ENCODE results near the gene NCSTN.

NCSTN gene

DNA sequence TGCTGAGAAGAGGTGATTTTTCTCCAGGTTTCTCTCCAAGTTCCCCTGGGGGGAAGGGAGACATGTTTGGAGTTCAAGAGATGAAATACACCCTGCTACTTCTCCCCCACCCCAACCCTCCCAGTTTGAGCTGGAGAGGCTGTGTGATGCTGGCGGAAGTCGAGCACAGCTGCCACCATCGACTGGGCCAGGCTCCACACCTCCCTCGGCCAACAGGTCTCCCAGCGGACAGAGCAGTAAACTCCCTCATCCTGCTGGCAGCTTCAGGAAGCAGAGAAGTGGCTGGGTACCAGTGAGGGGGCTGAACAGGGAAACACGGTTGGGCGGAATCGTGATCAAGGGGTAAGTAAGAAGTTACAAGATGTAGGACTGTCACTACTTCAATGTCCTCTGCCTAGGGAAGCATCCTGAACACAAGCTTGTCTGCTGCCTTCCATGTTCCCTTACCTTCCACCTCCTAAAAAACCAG is 17.1 kb downstream of the NCSTN start:
- TF ChIP-seq POLR2A (IDR thresholded peaks at IDR 0.05; ENCODE audit: low read length): no peak
- TF ChIP-seq GATA1 (IDR thresholded peaks at IDR 0.05; ENCODE audit: low read depth, low read length): no peak
- DNase-seq: no peak

DNA sequence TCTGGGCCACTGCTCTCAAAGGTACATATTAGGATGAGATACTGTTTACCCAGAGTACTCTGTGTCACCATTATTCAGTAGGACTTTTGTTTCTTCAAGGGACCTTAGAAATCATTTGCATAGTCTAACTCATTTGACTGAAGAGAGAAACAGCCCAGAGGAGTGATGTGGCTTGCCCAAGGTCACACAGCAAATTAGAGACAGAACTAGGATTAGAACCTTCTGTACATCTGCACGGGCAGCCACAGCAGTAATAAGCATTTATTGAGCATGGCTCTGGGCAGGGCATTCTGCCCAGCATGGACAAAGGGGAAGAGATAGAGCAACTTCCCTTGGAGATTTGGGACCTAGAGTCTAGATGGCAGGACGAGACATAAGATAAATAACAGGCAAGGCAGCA is 18.0 kb downstream of the NCSTN start:
- no peak for DNase-seq
- TF ChIP-seq POLR2A (IDR thresholded peaks at IDR 0.05; ENCODE audit: low read length) (no peak), GATA1 (IDR thresholded peaks at IDR 0.05; ENCODE audit: low read depth, low read length) (no peak)

DNA sequence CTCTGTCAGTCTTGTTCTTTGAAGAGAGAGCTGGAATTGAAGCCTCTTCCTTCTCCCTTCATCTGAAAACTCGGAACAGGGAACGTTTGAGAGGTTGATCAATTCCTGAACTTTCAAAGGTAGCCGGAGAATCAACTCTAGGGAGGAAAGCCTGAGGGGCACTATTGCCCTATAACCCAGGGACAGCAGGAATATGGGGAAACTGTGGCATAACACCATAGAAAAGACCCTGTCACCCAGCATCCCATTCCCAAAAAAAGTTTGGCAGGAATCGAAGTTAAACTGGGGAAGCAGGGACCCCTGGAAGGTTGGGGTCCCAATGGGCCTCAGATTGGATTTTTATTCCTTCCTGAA is 18.6 kb downstream of the NCSTN start:
- TF ChIP-seq POLR2A (IDR thresholded peaks at IDR 0.05; ENCODE audit: low read length) (no peak), GATA1 (IDR thresholded peaks at IDR 0.05; ENCODE audit: low read depth, low read length) (no peak)
- DNase-seq: no peak

DNA sequence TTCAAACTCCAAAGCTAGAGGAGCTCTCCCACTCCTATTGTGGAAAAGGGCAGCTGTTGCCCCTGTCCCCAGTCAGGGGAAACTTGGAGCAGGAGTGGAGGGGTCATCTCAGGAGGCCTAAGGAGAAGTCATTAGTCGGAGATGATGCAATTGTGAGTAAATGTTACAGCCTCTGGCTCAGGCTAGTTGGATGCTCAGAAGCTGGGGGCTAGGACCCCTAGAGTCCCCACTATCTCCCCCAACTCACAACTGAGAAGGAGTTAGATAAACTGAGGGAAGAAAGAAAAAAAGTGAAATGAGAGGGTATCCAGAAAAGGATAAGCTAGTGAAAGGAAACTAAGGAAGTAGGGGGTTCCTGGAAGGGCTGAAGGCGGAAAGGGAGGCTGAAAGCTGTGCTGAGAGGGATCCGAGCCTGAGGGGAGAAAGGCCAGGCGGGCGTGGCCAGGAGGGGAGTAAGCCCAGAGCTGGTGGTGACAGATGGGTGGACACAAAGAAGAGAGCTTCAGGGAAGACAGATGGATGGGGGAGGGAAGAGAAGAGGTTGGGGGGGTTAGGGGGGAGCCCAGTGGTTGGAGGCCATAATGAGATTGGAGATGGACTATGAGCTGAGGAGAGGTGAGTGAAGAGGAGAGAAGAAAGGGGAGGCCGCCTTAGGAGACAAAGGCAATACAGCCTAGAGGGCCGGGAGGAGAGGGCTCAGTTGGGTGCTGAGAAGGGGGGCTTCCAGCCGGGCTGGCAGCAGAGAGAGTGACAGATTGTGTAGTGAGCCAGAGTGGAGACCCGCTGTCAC is 19.2 kb downstream of the NCSTN start:
- peak; percentile 11 to 50 for DNase-seq
- TF ChIP-seq POLR2A (IDR thresholded peaks at IDR 0.05; ENCODE audit: low read length) (no peak), GATA1 (IDR thresholded peaks at IDR 0.05; ENCODE audit: low read depth, low read length) (no peak)

DNA sequence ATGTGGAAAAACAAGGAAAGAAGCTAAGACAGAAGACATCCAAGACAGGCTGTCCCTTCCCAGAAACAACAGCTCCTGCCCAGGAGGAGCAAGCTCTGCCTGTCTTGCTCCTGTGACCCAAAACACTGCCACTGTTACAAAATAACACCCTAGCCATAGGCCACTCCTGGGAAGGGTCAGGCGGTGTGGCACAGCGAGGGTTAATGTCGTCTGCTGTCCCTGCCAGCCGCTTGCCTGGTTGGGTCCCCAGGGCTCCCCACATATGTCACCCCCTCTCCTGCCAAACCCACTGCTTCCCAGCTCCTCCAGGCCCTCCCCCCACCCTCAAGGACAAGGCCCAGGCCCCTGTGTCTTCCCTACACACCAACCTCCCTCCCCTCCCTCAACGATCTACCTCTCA is 19.8 kb downstream of the NCSTN start:
- TF ChIP-seq GATA1 (IDR thresholded peaks at IDR 0.05; ENCODE audit: low read depth, low read length) (no peak), POLR2A (IDR thresholded peaks at IDR 0.05; ENCODE audit: low read length) (no peak)
- DNase-seq: no peak

DNA sequence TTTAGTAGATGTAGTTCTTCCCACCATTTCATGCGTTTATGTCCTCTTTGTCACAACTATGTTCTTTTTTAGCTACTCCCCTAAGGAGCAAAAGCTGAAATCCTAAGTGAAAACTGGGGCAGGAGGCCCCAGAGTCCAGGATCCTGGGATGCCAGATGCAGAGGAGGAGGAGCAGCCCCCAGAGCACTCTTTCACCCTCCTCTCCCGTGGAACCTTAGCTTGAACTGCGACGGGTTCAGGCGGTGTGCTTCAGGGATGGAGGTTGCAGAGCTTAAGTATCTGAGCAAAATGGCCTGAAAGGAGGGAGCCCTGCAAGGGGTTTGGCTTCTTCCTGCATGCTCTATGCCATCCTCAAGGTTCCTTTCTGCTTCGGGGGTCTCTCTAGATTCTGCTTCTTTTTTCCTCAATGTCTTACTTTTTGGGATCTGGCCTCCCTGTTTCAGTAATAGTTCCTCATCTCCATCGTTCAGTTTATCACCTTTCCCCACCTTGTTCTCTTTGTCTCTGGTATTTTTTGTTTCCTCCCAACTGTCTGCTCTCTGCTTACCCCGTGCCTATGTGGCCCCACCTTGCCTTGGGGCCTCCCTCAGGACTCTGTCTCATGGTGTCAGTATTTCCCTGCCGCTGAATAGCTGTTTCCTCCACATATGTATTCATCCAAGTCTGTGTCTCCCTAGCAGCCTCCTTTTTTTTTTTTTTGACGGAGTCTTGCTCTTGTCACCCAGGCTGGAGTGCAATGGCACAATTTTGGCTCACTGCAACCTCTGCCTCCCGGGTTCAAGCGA is 21.0 kb downstream of the NCSTN start:
- TF ChIP-seq GATA1 (IDR thresholded peaks at IDR 0.05; ENCODE audit: low read depth, low read length) (no peak), POLR2A (IDR thresholded peaks at IDR 0.05; ENCODE audit: low read length) (no peak)
- no peak for DNase-seq

DNA sequence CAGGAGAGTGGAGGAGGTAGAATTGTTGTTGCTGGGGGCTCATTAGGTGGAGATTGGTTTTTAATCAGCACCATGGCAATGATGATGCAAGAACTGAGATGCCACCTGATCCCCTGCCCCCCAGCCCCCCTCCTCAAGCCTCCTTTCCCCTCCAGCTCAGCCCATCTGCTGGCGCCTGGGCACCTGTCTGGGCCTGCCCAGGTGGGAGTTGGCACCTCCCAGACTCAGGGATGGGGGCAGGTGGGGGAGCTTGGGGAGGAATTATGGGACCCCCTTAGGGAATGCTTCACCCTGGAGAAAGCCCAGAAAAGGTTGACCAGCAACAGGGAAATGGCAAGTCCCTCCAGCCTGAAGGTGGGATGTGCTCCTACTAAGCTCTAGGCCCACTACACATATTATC is 22.1 kb downstream of the NCSTN start:
- no peak for TF ChIP-seq POLR2A (IDR thresholded peaks at IDR 0.05; ENCODE audit: low read length)
- no peak for TF ChIP-seq GATA1 (IDR thresholded peaks at IDR 0.05; ENCODE audit: low read depth, low read length)
- DNase-seq: no peak

DNA sequence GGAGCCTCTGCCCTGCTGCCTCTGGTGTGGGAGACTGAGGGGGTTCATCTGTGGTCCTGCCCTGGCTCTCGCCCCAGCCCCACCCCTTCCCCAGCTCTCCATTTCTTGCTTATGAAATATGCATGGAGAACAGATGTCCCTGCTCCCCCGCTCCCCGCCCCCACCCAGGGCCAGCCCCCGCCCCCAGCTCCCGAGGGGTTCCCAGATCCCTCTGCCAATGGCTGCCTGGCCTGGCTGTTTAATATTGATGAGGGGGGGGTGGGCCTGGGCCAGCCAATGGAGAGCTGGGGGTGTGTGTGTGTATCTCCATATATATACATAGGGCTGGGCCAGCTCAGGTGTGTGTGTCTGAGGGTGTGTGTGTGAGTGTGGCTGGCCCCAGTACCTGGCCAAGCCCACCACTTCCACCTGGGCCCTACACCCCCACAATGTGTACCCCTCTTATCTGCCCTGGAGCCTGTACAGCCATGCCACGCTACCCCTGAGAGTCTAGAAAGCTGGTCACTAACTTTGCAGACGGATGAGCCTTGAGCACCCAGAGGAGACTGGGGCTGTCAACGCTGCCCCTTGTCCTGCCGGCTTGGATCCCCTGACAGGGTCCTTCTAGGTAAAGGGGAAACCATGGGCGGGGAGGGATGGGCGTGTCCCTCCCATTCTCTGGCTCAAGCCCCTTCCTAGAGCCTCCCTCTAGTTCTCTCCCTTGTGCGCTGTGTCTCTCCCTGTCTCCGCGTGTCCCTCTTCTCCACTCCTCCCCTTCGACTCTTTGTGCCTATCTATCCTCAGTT is 23.7 kb downstream of the NCSTN start, which contains the start of gene NHLH1:
TSS of gene NHLH1 (plus strand) at position 341 of the 785 bp plus-strand sequence. CDS start 3,661 bp downstream, outside the sequence.
- no peak for DNase-seq
- TF ChIP-seq POLR2A (IDR thresholded peaks at IDR 0.05; ENCODE audit: low read length) (no peak), GATA1 (IDR thresholded peaks at IDR 0.05; ENCODE audit: low read depth, low read length) (no peak)

DNA sequence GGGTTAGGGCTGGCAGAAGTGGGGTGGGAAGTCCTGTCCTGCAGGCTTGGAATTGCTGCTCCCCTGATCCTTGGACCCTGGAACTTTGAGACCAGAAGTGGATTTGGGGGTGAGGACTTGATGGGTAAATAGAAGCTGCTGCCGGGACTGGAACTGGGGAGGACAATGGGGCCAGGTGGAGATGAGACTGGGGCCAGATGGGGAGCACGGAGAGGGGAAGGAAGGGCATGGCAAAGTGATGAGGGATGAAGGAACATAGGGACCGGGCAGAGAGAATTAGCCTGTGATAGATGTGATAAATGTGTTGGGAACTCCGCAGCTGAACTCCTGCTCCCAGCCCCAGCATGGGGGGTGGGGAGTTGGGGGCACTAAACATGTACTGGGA is 24.3 kb downstream of the NCSTN start:
- no peak for DNase-seq
- TF ChIP-seq GATA1 (IDR thresholded peaks at IDR 0.05; ENCODE audit: low read depth, low read length): no peak
- TF ChIP-seq POLR2A (IDR thresholded peaks at IDR 0.05; ENCODE audit: low read length): no peak

DNA sequence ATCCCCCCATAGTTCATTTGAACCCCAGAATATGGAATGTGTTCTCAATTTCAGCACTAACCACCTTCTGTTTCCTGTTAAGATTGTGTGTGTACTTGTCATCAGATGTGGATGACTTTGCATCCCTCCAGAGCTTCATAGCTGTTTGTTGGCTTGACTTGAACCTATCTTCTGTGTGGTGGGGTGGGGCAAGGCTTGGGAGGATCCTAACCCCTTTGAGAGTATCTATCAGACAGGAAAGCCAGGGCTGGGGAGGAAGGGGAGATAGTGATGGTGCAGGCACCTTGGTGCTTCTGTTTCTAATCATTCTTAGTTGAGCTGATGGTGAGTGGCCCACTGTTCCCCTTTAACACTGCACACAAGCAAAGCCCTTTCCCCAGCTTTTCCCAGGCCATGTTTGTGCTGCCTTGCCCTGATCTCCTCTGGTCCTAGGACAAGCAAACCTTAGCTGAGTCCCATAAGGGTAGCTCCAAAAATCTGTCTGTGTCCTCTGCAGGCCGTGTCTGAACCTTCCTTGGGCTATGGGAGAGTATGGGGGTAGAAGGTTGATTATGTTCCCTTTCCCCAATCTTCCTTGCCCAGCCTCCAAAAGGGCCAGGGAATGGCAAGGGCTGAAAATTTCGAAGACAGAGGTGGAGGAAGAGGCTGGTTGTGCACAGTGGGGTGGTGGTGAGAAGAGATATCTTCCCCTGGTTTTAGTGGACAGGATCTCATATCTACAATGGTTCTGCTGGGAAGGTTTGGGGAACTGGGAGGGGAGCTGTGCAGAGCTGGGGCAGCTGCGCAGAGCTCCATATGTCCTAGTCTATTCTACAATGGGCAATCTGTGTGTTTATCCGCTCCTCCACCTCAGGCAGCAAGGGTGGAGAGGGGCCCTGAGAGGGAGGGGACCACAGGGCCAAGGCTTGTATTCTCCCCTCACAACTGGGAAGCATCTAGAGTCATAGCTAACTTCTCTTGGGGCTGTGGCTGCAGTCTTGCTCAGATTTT is 25.0 kb downstream of the NCSTN start:
- TF ChIP-seq GATA1 (IDR thresholded peaks at IDR 0.05; ENCODE audit: low read depth, low read length) (no peak), POLR2A (IDR thresholded peaks at IDR 0.05; ENCODE audit: low read length) (no peak)
- DNase-seq: peak; percentile 51 to 71

DNA sequence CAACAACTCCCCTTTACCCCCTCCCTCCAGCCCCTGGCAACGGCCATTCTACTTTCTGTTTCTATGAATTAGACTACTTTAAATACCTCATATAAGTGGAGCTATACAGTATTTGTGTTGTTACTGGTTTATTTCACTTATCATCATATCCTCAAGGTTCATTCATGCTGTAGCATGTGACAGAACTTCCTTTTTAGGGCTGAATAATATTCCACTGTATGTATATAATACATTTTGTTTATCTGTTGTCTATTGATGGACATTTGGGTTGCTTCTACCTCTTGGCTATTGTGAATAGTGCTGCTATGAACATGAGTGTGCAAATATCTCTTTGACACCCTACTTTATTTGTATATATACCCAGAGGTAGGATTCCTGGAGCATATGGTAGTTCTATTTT is 25.9 kb downstream of the NCSTN start:
- TF ChIP-seq GATA1 (IDR thresholded peaks at IDR 0.05; ENCODE audit: low read depth, low read length) (no peak), POLR2A (IDR thresholded peaks at IDR 0.05; ENCODE audit: low read length) (no peak)
- no peak for DNase-seq

DNA sequence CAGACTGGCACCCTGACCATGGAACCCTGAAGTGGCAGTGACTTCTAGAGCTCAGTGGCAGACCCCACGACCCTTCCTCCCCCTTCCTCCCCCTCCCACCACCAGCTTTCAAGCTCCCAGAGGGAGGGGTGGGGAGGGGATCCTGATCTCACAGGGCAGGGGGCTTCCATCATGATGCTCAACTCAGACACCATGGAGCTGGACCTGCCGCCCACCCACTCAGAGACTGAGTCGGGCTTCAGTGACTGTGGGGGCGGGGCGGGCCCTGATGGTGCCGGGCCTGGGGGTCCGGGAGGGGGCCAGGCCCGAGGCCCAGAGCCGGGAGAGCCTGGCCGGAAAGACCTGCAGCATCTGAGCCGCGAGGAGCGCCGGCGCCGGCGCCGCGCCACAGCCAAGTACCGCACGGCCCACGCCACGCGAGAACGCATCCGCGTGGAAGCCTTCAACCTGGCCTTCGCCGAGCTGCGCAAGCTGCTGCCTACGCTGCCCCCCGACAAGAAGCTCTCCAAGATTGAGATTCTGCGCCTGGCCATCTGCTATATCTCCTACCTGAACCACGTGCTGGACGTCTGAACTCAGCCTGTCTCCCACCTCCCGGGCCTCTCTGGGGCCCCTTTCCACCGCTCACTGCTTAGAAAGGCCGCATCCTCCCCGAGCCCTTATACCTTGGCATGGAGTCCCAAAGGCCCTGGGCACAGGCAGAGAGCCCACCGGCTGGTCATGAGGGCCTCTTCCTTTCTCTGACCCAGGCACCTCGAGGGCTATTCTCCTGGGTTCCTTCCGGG is 27.6 kb downstream of the NCSTN start:
- DNase-seq: no peak
- TF ChIP-seq GATA1 (IDR thresholded peaks at IDR 0.05; ENCODE audit: low read depth, low read length): no peak
- no peak for TF ChIP-seq POLR2A (IDR thresholded peaks at IDR 0.05; ENCODE audit: low read length)
